Naive thymus-derived CD4-positive, alpha-beta T cell (primary cell): ENCODE data around the gene NPAS3. TPM values are rescaled to one million over a fixed set of nuclear protein-coding genes. Genes with fewer than 3 reads are reported as not detected.
"Not testable (repeated sequence)": the region's sequence is repeated elsewhere in the genome, so short reads cannot be mapped to it uniquely, and the experiment has no call there.

Experiments used
- ATAC-seq: fragments of 150-1000 bp; cut with Tn5 transposase; 2 replicates; pipeline ENCODE4 v1.10.0; 2021; ENCODE audit warnings: mild to moderate bottlenecking, moderate library complexity
- CTCF ChIA-PET: fragments of 350-600 bp; sonication (Branson Sonifier 250); formaldehyde crosslinking; loops from one replicate; lab custom pipeline; 2021; ENCODE audit warnings: antibody characterized with exemption; lab: Charles Lee
- POLR2A ChIA-PET: fragments of 350-600 bp; sonication (Branson Sonifier 250); formaldehyde crosslinking; loops from one replicate; lab custom pipeline; 2021; ENCODE audit warnings: antibody characterized with exemption, inconsistent platforms; lab: Charles Lee
- DNase-seq, 9 donors: peaks; one replicate each; pipeline versions ENCODE4 v3.0.0 to v3.0.0-alpha.2; 2020 to 2022; ENCODE audit warnings: mixed read lengths in 1 of 9
- H3K27ac ChIP-seq: one replicate; pipeline ENCODE4 v1.7.0; 2013; ENCODE audit warnings: mild to moderate bottlenecking, low read depth, low read length, moderate library complexity
- H3K27me3 ChIP-seq, 2 donors: one replicate each; pipeline ENCODE4 v1.7.0; 2013; ENCODE audit warnings: low read length in 2 of 2, mild to moderate bottlenecking in 2 of 2, moderate library complexity in 2 of 2; ENCODE audit not compliant: control insufficient read depth in 2 of 2, insufficient read depth in 2 of 2
- H3K36me3 ChIP-seq, 3 experiments: 1 replicate in 2 of 3; 2 replicates in 1 of 3; pipeline ENCODE4 v1.7.0; 2013; ENCODE audit warnings: low read length in 3 of 3, mild to moderate bottlenecking in 3 of 3, moderate library complexity in 1 of 3; ENCODE audit not compliant: insufficient read depth in 3 of 3, control insufficient read depth in 2 of 3
- H3K4me1 ChIP-seq, 2 donors: one replicate each; pipeline ENCODE4 v1.7.0; 2013; ENCODE audit warnings: low read length in 2 of 2, mild to moderate bottlenecking in 2 of 2, moderate library complexity in 1 of 2; ENCODE audit not compliant: control insufficient read depth in 2 of 2, insufficient read depth in 2 of 2
- H3K4me3 ChIP-seq: 2 replicates; pipeline ENCODE4 v1.7.0; 2013; ENCODE audit warnings: mild to moderate bottlenecking, low read length
- H3K9me3 ChIP-seq, 3 experiments: 1 replicate in 2 of 3; 2 replicates in 1 of 3; pipeline ENCODE4 v1.7.0; 2013; ENCODE audit warnings: low read length in 3 of 3; ENCODE audit not compliant: control insufficient read depth in 2 of 3
- H3K27ac Mint-ChIP-seq, 9 donors: one replicate each; pipeline ENCODE4 v1.8.0; 2020 to 2022; ENCODE audit warnings: mixed read lengths in 9 of 9, mild to moderate bottlenecking in 8 of 9, moderate library complexity in 5 of 9, inconsistent platforms in 2 of 9
- H3K27me3 Mint-ChIP-seq, 5 donors: one replicate each; pipeline ENCODE4 v1.8.0; 2021 to 2022; ENCODE audit warnings: mixed read lengths in 5 of 5, mild to moderate bottlenecking in 1 of 5
- H3K36me3 Mint-ChIP-seq, 5 donors: one replicate each; pipeline ENCODE4 v1.8.0; 2020 to 2022; ENCODE audit warnings: mixed read lengths in 5 of 5, mild to moderate bottlenecking in 3 of 5, inconsistent platforms in 1 of 5
- H3K4me1 Mint-ChIP-seq, 7 donors: one replicate each; pipeline ENCODE4 v1.8.0; 2020 to 2022; ENCODE audit warnings: mixed read lengths in 7 of 7, mild to moderate bottlenecking in 3 of 7, inconsistent platforms in 1 of 7
- H3K4me3 Mint-ChIP-seq, 10 donors: one replicate each; pipeline ENCODE4 v1.8.0; 2020 to 2022; ENCODE audit warnings: mild to moderate bottlenecking in 10 of 10, mixed read lengths in 10 of 10, moderate library complexity in 6 of 10, inconsistent platforms in 2 of 10
- H3K9me3 Mint-ChIP-seq, 11 donors: one replicate each; pipeline ENCODE4 v1.8.0; 2020 to 2022; ENCODE audit warnings: mixed read lengths in 11 of 11, mild to moderate bottlenecking in 4 of 11, inconsistent platforms in 1 of 11, moderate library complexity in 1 of 11
- intact Hi-C, 2 donors: fragments of 100-400 bp; cut with micrococcal nuclease; formaldehyde crosslinking; loops; one replicate each; pipeline ENCODE4 v1.15.1; 2023
- polyA plus RNA-seq, 2 donors: library from polyadenylated mRNA; unstranded; fragments of 300-500 nt; fragmentation: Illumina TruSeq; gene quantifications; one replicate each; pipeline ENCODE4 v1.2.3, GENCODE V29; 2021
- total RNA-seq, 6 experiments: library from RNA in 5 of 6; stranded (reverse) in 5 of 6; gene quantifications; 1 replicate in 5 of 6; 2 replicates in 1 of 6; pipeline ENCODE4 v1.2.3 and lab custom pipeline; 2021 to 2026

NPAS3 gene
- total and polyA plus RNA-seq, 7 experiments from 2014 or later, result not detected

- intact Hi-C loops, result no loop called here
- Histone ChIP-seq H3K27ac (no peak overlapping the region), H3K36me3 (no peaks in the 10 kb centered on the region), H3K4me3 (no peak overlapping the region), H3K9me3 (no peaks in the 10 kb centered on the region), H3K27me3 (no peaks in the 10 kb centered on the region), H3K4me1 (no peaks in the 10 kb centered on the region)
- Mint-ChIP-seq H3K9me3 (peaks cover 0 to 13% (median 1%) of the 10 kb centered on the region in 11 donors), H3K36me3 (no peaks in the 10 kb centered on the region), H3K27ac (no peak overlapping the region), H3K27me3 (no peaks in the 10 kb centered on the region), H3K4me3 (no peak overlapping the region), H3K4me1 (no peaks in the 10 kb centered on the region)
- ChIA-PET POLR2A (no interaction called here), CTCF (no interaction called here)
- no peak for ATAC-seq
- DNase-seq, result no peak
Measured at GRCh38 chr14:33070475-33070874, 131.8 kb downstream of the NPAS3 start.

- CTCF ChIA-PET, result no interaction called here
- no peaks in the 10 kb centered on the region for H3K27me3 ChIP-seq
- Mint-ChIP-seq H3K9me3 (peaks cover 0 to 7% (median 1%) of the 10 kb centered on the region in 11 donors), H3K4me3 (no peak overlapping the region), H3K27me3 (no peaks in the 10 kb centered on the region), H3K36me3 (no peaks in the 10 kb centered on the region), H3K27ac (no peak overlapping the region), H3K4me1 (no peaks in the 10 kb centered on the region)
- no peak overlapping the region for H3K4me3 ChIP-seq
- no peaks in the 10 kb centered on the region for H3K36me3 ChIP-seq
- ATAC-seq (no peak), DNase-seq (no peak)
- no peak overlapping the region for H3K27ac ChIP-seq
- intact Hi-C loops, result no loop called here
- no peaks in the 10 kb centered on the region for H3K9me3 ChIP-seq
- POLR2A ChIA-PET, result no interaction called here
- H3K4me1 ChIP-seq, result no peaks in the 10 kb centered on the region
Measured at GRCh38 chr14:33073023-33073422, 134.3 kb downstream of the NPAS3 start.

GRCh38 chr14:33081259-33081658 is 142.6 kb downstream of the NPAS3 start:
- H3K36me3 Mint-ChIP-seq, result no peaks in the 10 kb centered on the region
- intact Hi-C loops, result no loop called here
- no peak for ATAC-seq
- no peaks in the 10 kb centered on the region for H3K4me1 ChIP-seq
- ChIA-PET POLR2A (no interaction called here), CTCF (interaction anchor here (0.6 kb wide), 1 partner anchor 55 kb away, joined by 4 read pairs; no protein-coding TSS in a partner anchor)
- peaks cover 0 to 13% (median 0%) of the 10 kb centered on the region in 11 donors for H3K9me3 Mint-ChIP-seq
- no peaks in the 10 kb centered on the region for H3K36me3 ChIP-seq
- peaks cover 0 to 4% (median 0%) of the 10 kb centered on the region in 5 donors for H3K27me3 Mint-ChIP-seq
- H3K27ac Mint-ChIP-seq, result no peak overlapping the region
- no peaks in the 10 kb centered on the region for H3K9me3 ChIP-seq
- no peak overlapping the region for H3K4me3 ChIP-seq
- DNase-seq, result no peak
- H3K4me3 Mint-ChIP-seq, result no peak overlapping the region
- H3K27me3 ChIP-seq, result no peaks in the 10 kb centered on the region
- H3K4me1 Mint-ChIP-seq, result no peaks in the 10 kb centered on the region
- H3K27ac ChIP-seq, result no peak overlapping the region

GRCh38 chr14:33085799-33086198 is 147.1 kb downstream of the NPAS3 start:
- no peak overlapping the region for H3K27ac Mint-ChIP-seq
- Histone ChIP-seq H3K27ac (no peak overlapping the region), H3K9me3 (no peaks in the 10 kb centered on the region), H3K27me3 (no peaks in the 10 kb centered on the region), H3K4me1 (no peaks in the 10 kb centered on the region), H3K4me3 (no peak overlapping the region), H3K36me3 (no peaks in the 10 kb centered on the region)
- no peak for DNase-seq
- ATAC-seq, result no peak
- H3K4me1 Mint-ChIP-seq, result no peaks in the 10 kb centered on the region
- intact Hi-C loops, result no loop called here
- peaks cover 3 to 17% (median 13%) of the 10 kb centered on the region in 11 donors for H3K9me3 Mint-ChIP-seq
- no peaks in the 10 kb centered on the region for H3K36me3 Mint-ChIP-seq
- H3K4me3 Mint-ChIP-seq, result no peak overlapping the region
- H3K27me3 Mint-ChIP-seq, result peaks cover 0 to 4% (median 0%) of the 10 kb centered on the region in 5 donors
- ChIA-PET CTCF (no interaction called here), POLR2A (no interaction called here)

GRCh38 chr14:33088274-33088673 is 149.6 kb downstream of the NPAS3 start:
- CTCF ChIA-PET, POLR2A ChIA-PET, H3K36me3 Mint-ChIP-seq, H3K4me3 ChIP-seq, H3K4me1 ChIP-seq, H3K36me3 ChIP-seq, intact Hi-C loops, H3K27me3 ChIP-seq, H3K27me3 Mint-ChIP-seq, H3K27ac ChIP-seq, ATAC-seq, H3K4me3 Mint-ChIP-seq, H3K9me3 ChIP-seq, H3K4me1 Mint-ChIP-seq, DNase-seq, H3K27ac Mint-ChIP-seq: not testable (repeated sequence)
- peaks cover 5 to 23% (median 13%) of the 10 kb centered on the region in 11 donors for H3K9me3 Mint-ChIP-seq

GRCh38 chr14:33098016-33098415 is 159.3 kb downstream of the NPAS3 start:
- intact Hi-C loops, result no loop called here
- Mint-ChIP-seq H3K27me3 (no peaks in the 10 kb centered on the region), H3K36me3 (no peaks in the 10 kb centered on the region), H3K27ac (no peak overlapping the region), H3K4me1 (no peaks in the 10 kb centered on the region), H3K9me3 (peaks cover 0 to 15% (median 5%) of the 10 kb centered on the region in 11 donors), H3K4me3 (no peak overlapping the region)
- Histone ChIP-seq H3K4me1 (no peaks in the 10 kb centered on the region), H3K27ac (no peak overlapping the region), H3K9me3 (no peaks in the 10 kb centered on the region), H3K27me3 (no peaks in the 10 kb centered on the region), H3K36me3 (no peaks in the 10 kb centered on the region), H3K4me3 (no peak overlapping the region)
- CTCF ChIA-PET, result no interaction called here
- DNase-seq (no peak), ATAC-seq (no peak)
- POLR2A ChIA-PET, result no interaction called here

GRCh38 chr14:33103489-33103888 is 164.8 kb downstream of the NPAS3 start:
- no peaks in the 10 kb centered on the region for H3K9me3 ChIP-seq
- POLR2A ChIA-PET, result no interaction called here
- no peak for DNase-seq
- Mint-ChIP-seq H3K27me3 (peaks cover 0 to 4% (median 0%) of the 10 kb centered on the region in 5 donors), H3K4me3 (no peak overlapping the region), H3K27ac (no peak overlapping the region), H3K36me3 (no peaks in the 10 kb centered on the region), H3K9me3 (peaks cover 0 to 10% (median 5%) of the 10 kb centered on the region in 11 donors), H3K4me1 (no peaks in the 10 kb centered on the region)
- ATAC-seq, result no peak
- no peak overlapping the region for H3K4me3 ChIP-seq
- intact Hi-C loops, result no loop called here
- H3K36me3 ChIP-seq, result no peaks in the 10 kb centered on the region
- H3K4me1 ChIP-seq, result no peaks in the 10 kb centered on the region
- CTCF ChIA-PET, result no interaction called here
- no peaks in the 10 kb centered on the region for H3K27me3 ChIP-seq
- H3K27ac ChIP-seq, result no peak overlapping the region
